Astrocyte (in vitro differentiated cells and primary cell): ENCODE data around the gene WNT9A. TPM values are rescaled to one million over a fixed set of nuclear protein-coding genes. Genes with fewer than 3 reads are reported as not detected.
A peak's percentile ranks its signal among the peaks of the same experiment; 100 is the strongest.

ENCODE experiments used
- DNase-seq: peaks from one replicate; pipeline ENCODE4 v3.0.0-alpha.2; 2010; ENCODE audit warnings: low read depth
- FAIRE-seq: peaks from 2 replicates; lab custom pipeline; 2011; peaks lifted over from hg19 to GRCh38; lab: Jason Lieb, UNC
- H2AFZ ChIP-seq: 2 replicates; pipeline ENCODE4 v1.6.0; 2012; ENCODE audit warnings: low read depth, low read length, inconsistent platforms
- H3K27ac ChIP-seq: 2 replicates; pipeline ENCODE4 v1.5.1; 2011; ENCODE audit warnings: low read depth, low read length, inconsistent platforms
- H3K27me3 ChIP-seq: 2 replicates; pipeline ENCODE4 v1.6.0; 2011; ENCODE audit warnings: low read length, inconsistent platforms; ENCODE audit not compliant: insufficient read depth
- H3K36me3 ChIP-seq: 2 replicates; pipeline ENCODE4 v1.5.1; 2011; ENCODE audit warnings: low read length, inconsistent platforms; ENCODE audit not compliant: insufficient read depth
- H3K4me1 ChIP-seq: 2 replicates; pipeline ENCODE4 v1.5.1; 2011; ENCODE audit warnings: low read length, inconsistent platforms; ENCODE audit not compliant: insufficient read depth
- H3K4me2 ChIP-seq: 2 replicates; pipeline ENCODE4 v1.6.0; 2012; ENCODE audit warnings: low read length, inconsistent platforms
- H3K4me3 ChIP-seq: 2 replicates; pipeline ENCODE4 v1.5.1; 2011; ENCODE audit warnings: low read depth, mild to moderate bottlenecking, low read length, inconsistent platforms; ENCODE audit not compliant: insufficient read depth
- H3K79me2 ChIP-seq: 2 replicates; pipeline ENCODE4 v1.6.0; 2012; ENCODE audit warnings: mild to moderate bottlenecking, low read length, inconsistent platforms; ENCODE audit not compliant: insufficient read depth
- H3K9ac ChIP-seq: 2 replicates; pipeline ENCODE4 v1.6.0; 2012; ENCODE audit warnings: mild to moderate bottlenecking, low read length, inconsistent platforms
- H3K9me3 ChIP-seq: 2 replicates; pipeline ENCODE4 v1.5.1; 2012; ENCODE audit warnings: low read depth, mild to moderate bottlenecking, low read length, inconsistent platforms; ENCODE audit not compliant: insufficient read depth
- H4K20me1 ChIP-seq: 2 replicates; pipeline ENCODE4 v1.6.0; 2012; ENCODE audit warnings: low read length, inconsistent platforms; ENCODE audit not compliant: insufficient read depth
- H3K27ac Mint-ChIP-seq: one replicate; pipeline ENCODE4 v1.8.0; 2021; ENCODE audit warnings: mild to moderate bottlenecking, mixed read lengths; ENCODE audit not compliant: unreplicated experiment
- H3K27me3 Mint-ChIP-seq: one replicate; pipeline ENCODE4 v1.8.0; 2021; ENCODE audit warnings: low read depth, mixed read lengths; ENCODE audit not compliant: unreplicated experiment
- H3K36me3 Mint-ChIP-seq: one replicate; pipeline ENCODE4 v1.8.0; 2021; ENCODE audit warnings: low read depth, mixed read lengths; ENCODE audit not compliant: unreplicated experiment
- H3K4me1 Mint-ChIP-seq: one replicate; pipeline ENCODE4 v1.8.0; 2021; ENCODE audit warnings: low read depth, mixed read lengths; ENCODE audit not compliant: unreplicated experiment
- H3K4me3 Mint-ChIP-seq: one replicate; pipeline ENCODE4 v1.8.0; 2021; ENCODE audit warnings: mild to moderate bottlenecking, moderate library complexity, mixed read lengths; ENCODE audit not compliant: unreplicated experiment
- H3K9me3 Mint-ChIP-seq: one replicate; pipeline ENCODE4 v1.8.0; 2021; ENCODE audit warnings: mild to moderate bottlenecking, mixed read lengths; ENCODE audit not compliant: unreplicated experiment
- EZH2 ChIP-seq: IDR thresholded peaks from 2 replicates; pipeline ENCODE4 v1.6.1; 2012; ENCODE audit warnings: mild to moderate bottlenecking, low read length, inconsistent platforms; ENCODE audit not compliant: insufficient read depth
- total RNA-seq: library from RNA; stranded (reverse); gene quantifications from 2 replicates; pipeline ENCODE4 v1.2.1, GENCODE V29; 2021
- TF ChIP-seq, protein P1 (sequence below): IDR thresholded peaks from 2 replicates; pipeline ENCODE4 v1.5.1; 2011; ENCODE audit warnings: low read depth, mild to moderate bottlenecking, inconsistent platforms, low read length, moderate library complexity; ENCODE audit not compliant: insufficient read depth

WNT9A gene
- total RNA-seq, 1 donor from 2014 or later: 4.1 TPM

DNA sequence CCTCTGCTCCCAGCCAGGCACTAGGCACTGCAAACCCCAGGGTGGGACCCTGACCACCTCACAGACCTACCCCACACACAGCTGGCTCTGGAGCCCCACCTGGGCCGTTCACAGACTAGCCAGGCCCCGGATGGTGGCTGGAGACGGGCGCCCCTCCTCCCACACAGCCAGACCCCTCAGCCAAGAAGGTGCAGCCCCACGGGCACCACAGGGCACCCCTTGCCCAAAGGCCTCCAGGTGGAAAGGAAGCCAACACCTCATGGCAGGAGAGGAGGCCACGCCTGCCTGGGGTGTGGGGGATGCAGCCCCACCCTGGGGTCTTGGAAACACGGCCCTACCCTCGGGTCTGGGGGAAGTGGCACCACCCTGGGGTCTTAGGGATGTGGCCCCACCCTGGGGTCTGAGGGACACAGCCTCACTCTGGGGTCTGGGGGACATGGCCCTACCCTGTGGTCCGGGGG, 44.6 kb downstream of the WNT9A start:
- H2AFZ ChIP-seq: no peak overlapping the region

DNA sequence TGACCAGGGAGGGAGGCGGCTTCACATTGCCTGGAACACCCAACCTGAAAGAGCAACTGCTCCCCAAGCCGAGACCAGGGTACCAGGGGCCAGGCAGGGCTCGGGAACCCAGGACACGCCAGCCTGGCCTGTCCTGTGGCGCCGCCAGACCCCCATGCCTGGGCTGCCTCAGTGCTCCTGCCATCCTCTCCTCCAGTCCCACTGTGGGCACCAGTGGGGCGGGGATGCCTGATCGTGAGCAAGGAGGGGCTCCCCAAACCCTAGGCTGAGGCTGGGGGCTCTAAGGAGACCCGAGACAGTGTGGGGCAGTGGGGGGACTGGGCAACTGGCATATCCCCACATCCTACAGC, 45.1 kb downstream of the WNT9A start:
- Histone ChIP-seq H3K36me3 (no peaks in the 10 kb centered on the region), H3K9ac (no peak overlapping the region), H4K20me1 (no peaks in the 10 kb centered on the region), H3K27ac (no peak overlapping the region), H3K9me3 (no peaks in the 10 kb centered on the region), H3K4me1 (peaks cover 3% of the 10 kb centered on the region), H3K4me3 (no peak overlapping the region), H3K4me2 (no peak overlapping the region), H3K79me2 (no peaks in the 10 kb centered on the region), H2AFZ (peak overlapping the region; percentile 47), H3K27me3 (no peaks in the 10 kb centered on the region)
- no peak for TF ChIP-seq EZH2
- TF ChIP-seq, protein P1, sequence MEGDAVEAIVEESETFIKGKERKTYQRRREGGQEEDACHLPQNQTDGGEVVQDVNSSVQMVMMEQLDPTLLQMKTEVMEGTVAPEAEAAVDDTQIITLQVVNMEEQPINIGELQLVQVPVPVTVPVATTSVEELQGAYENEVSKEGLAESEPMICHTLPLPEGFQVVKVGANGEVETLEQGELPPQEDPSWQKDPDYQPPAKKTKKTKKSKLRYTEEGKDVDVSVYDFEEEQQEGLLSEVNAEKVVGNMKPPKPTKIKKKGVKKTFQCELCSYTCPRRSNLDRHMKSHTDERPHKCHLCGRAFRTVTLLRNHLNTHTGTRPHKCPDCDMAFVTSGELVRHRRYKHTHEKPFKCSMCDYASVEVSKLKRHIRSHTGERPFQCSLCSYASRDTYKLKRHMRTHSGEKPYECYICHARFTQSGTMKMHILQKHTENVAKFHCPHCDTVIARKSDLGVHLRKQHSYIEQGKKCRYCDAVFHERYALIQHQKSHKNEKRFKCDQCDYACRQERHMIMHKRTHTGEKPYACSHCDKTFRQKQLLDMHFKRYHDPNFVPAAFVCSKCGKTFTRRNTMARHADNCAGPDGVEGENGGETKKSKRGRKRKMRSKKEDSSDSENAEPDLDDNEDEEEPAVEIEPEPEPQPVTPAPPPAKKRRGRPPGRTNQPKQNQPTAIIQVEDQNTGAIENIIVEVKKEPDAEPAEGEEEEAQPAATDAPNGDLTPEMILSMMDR: no peak
- Mint-ChIP-seq H3K9me3 (peaks cover 3% of the 10 kb centered on the region), H3K27ac (no peak overlapping the region), H3K36me3 (no peaks in the 10 kb centered on the region), H3K4me3 (no peak overlapping the region), H3K4me1 (peaks cover 2% of the 10 kb centered on the region), H3K27me3 (peaks cover 1% of the 10 kb centered on the region)
- FAIRE-seq (no peak), DNase-seq (no peak)

More for the DNA sequence above, 44.6 kb downstream of the WNT9A start:
- peaks cover 2% of the 10 kb centered on the region for H3K4me1 Mint-ChIP-seq
- H3K4me3 Mint-ChIP-seq: no peak overlapping the region
- H3K4me1 ChIP-seq: peaks cover 3% of the 10 kb centered on the region
- H3K4me2 ChIP-seq: no peak overlapping the region
- H3K79me2 ChIP-seq: no peaks in the 10 kb centered on the region
- no peaks in the 10 kb centered on the region for H3K9me3 ChIP-seq
- H3K4me3 ChIP-seq: no peak overlapping the region
- TF ChIP-seq, protein P1: no peak
- no peak for TF ChIP-seq EZH2
- H3K27ac Mint-ChIP-seq: no peak overlapping the region
- H3K27me3 Mint-ChIP-seq: peaks cover 1% of the 10 kb centered on the region
- no peak overlapping the region for H3K27ac ChIP-seq
- H3K36me3 ChIP-seq: no peaks in the 10 kb centered on the region
- no peak for FAIRE-seq
- peaks cover 3% of the 10 kb centered on the region for H3K9me3 Mint-ChIP-seq
- H4K20me1 ChIP-seq: no peaks in the 10 kb centered on the region
- no peak overlapping the region for H3K9ac ChIP-seq
- H3K36me3 Mint-ChIP-seq: no peaks in the 10 kb centered on the region
- DNase-seq: no peak
- no peaks in the 10 kb centered on the region for H3K27me3 ChIP-seq

DNA sequence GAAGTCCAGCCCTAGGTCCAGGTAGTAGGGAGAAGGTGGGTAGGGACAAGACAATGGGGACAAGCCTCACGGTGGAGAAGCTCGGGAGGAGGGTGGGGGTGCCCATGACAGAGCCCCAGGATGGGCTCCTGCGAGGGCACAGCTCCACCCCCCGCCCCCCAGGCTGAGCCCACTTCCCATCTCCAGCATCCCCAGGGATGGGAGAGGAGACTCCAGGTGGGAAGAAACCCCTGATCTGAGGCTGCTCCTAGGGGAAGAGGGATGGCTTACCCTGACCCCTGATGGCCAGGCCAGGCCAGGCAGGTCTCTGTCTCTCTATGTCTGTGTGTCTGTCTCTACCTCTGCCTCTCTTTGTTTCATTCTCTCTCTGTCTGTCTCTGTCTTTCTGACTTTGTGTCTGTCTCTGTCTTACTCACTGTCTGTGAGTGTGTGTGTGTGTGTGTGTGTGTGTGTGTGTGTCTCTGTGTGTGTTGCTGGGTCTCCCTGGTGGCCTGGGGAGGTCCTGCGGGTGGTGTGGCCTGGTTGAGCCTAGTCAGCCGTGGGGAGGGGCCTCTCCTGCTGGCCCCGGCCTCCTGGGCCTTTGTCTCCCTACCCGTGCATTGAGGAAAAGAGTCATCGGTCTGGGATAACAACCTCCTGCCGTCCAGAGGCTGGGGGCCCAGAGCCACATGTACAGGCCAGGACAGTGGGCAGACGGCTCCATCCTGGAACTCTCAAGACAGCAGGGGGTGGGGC, 45.7 kb downstream of the WNT9A start:
- H3K36me3 Mint-ChIP-seq: no peaks in the 10 kb centered on the region
- Histone ChIP-seq H3K27ac (no peak overlapping the region), H2AFZ (peak overlapping the region; percentile 47)

More for the DNA sequence above, 45.7 kb downstream of the WNT9A start:
- Histone ChIP-seq H3K9me3 (no peaks in the 10 kb centered on the region), H3K9ac (peak overlapping the region; percentile 14), H3K4me1 (peaks cover 3% of the 10 kb centered on the region), H3K4me2 (no peak overlapping the region), H3K4me3 (no peak overlapping the region), H3K36me3 (no peaks in the 10 kb centered on the region), H3K79me2 (no peaks in the 10 kb centered on the region), H4K20me1 (no peaks in the 10 kb centered on the region), H3K27me3 (no peaks in the 10 kb centered on the region)
- peak; percentile 31 for DNase-seq
- H3K4me1 Mint-ChIP-seq: peaks cover 2% of the 10 kb centered on the region
- no peak overlapping the region for H3K27ac Mint-ChIP-seq
- H3K9me3 Mint-ChIP-seq: peaks cover 3% of the 10 kb centered on the region
- H3K4me3 Mint-ChIP-seq: no peak overlapping the region
- no peak for FAIRE-seq
- H3K27me3 Mint-ChIP-seq: peaks cover 1% of the 10 kb centered on the region
- TF ChIP-seq EZH2: no peak
- TF ChIP-seq, protein P1: no peak
